Erythroblast (primary cell): ENCODE results near the gene ERO1A.

Experiments
- GATA1 ChIP-seq: IDR thresholded peaks from 2 replicates; pipeline ENCODE4 v1.6.1; 2011; ENCODE audit warnings: low read depth, mild to moderate bottlenecking, control low read depth, low read length, moderate library complexity
- POLR2A ChIP-seq: IDR thresholded peaks from 2 replicates; pipeline ENCODE4 v1.6.1; 2011; ENCODE audit warnings: mild to moderate bottlenecking, low read length

DNA sequence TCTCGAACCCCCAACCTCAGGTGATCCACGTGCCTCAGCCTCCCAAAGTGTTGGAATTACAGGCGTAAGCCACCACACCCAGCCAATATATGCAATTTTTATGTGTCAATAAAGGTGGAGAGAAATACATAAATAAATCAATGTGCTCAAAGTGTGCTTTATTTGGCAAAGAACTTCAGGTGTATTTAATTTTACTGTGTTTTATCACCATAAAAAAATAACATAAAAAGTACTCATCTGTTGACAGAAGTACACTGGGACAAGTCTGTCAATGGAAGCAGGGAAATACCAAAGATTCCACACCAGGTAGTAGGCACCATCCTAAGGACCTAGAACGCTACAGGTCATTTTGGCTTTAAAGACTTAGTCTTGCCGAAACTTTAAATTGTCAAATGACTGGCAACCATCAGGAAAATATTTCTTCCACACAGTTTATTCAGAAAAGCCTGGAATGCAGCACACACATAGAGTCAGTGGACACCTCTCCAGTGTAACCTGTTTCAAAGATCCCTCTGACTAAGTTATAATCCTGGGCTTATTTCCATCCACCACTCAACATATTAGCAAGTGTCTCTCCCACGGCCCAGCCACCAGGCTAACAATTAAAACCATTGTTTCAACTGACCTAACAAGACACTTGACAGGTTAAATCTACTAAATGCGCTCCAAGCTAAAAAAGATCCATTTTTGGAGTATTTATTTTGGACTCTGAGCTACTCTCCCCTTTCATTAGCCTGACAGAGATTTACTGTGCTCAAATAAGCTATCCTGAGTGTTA, 4.2 kb downstream of the ERO1A start:
- TF ChIP-seq POLR2A (no peak), GATA1 (no peak)
